GM12878 (cell line): ENCODE results near the gene PTGS1.

Source experiments
- EZH2 ChIP-seq: IDR thresholded peaks from 2 replicates; pipeline ENCODE4 v1.6.1; 2012; ENCODE audit warnings: low read depth, mild to moderate bottlenecking, control low read depth, inconsistent platforms, low read length, borderline replicate concordance; ENCODE audit not compliant: control insufficient read depth
- MYC ChIP-seq: IDR thresholded peaks from 2 replicates; pipeline ENCODE4 v1.6.1; 2011; ENCODE audit warnings: mild to moderate bottlenecking, low read length, moderate library complexity, inconsistent platforms; ENCODE audit not compliant: insufficient read depth, insufficient replicate concordance, insufficient read length, severe bottlenecking
- SIX5 ChIP-seq: IDR thresholded peaks from 2 replicates; pipeline ENCODE4 v1.6.1; 2011; ENCODE audit warnings: mild to moderate bottlenecking, low read depth, low read length, moderate library complexity; ENCODE audit not compliant: severe bottlenecking

DNA sequence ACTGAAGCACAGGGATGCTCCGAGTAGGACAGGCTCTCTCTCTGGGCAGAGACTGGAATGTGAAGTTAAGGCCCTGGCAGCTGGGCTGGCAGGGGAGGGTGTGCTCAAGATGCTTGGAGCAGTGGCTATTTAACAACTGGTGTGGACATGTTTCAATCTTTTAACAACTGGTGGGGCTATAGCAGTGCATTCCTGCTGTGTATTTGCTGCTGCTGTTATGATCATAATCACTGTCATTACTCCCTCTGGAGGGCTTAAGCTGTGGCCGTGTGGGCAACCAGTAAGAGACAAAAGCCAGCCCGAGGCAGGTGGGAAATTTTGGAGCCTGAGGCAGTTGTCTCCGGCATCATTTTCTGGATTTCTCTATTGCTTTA lies 33.3 kb upstream of the PTGS1 start:
- TF ChIP-seq SIX5 (no peak), MYC (no peak), EZH2 (no peak)
